DND-41 (cell line): ENCODE measurements around the gene CCR7.

Source experiments
- CTCF ChIP-seq: IDR thresholded peaks from 2 replicates; pipeline ENCODE4 v1.5.1; 2012; ENCODE audit warnings: borderline replicate concordance, low read length, moderate library complexity, mild to moderate bottlenecking; ENCODE audit not compliant: poor library complexity, severe bottlenecking; ENCODE audit errors: extremely low read depth
- EZH2 ChIP-seq: IDR thresholded peaks from 3 replicates; pipeline ENCODE4 v1.6.1; 2012; ENCODE audit warnings: borderline replicate concordance, low read depth, mild to moderate bottlenecking, moderate library complexity, low read length, inconsistent platforms; ENCODE audit not compliant: severe bottlenecking

GRCh38 chr17:40518401-40519088 lies 46.7 kb downstream of the CCR7 start:
- TF ChIP-seq EZH2 = no peak
- TF ChIP-seq CTCF = no peak
